HG03342 (cell line): ENCODE results near the gene PDE1C.
"Not testable (repeated sequence)": the region's sequence is repeated elsewhere in the genome, so short reads cannot be mapped to it uniquely, and the experiment has no call there.

ENCODE experiments used
- ATAC-seq: cut with Tn5 transposase; IDR thresholded peaks from one replicate; pipeline ENCODE4 v1.9.1; 2021; ENCODE audit warnings: mild to moderate bottlenecking, moderate library complexity; ENCODE audit not compliant: unreplicated experiment

PDE1C gene

DNA sequence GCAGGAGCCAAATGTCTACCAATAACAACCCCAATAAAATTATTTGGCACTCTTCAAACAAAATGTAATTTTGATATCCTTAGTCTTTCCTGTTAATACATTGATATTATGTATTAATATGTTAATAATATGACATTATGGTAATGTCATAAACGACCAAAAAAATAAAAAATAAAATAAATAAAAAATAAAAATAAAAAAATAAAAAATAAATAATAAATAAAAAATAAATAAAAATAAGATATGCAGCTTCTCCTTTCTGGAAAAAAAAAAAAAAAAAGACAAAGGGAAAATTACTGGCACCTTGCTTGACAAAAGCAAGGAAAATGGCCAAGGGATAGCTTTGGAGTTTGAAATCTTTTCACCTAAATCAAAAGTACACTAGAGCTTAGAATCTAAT, 214.7 kb downstream of the PDE1C start:
- no peak for ATAC-seq

DNA sequence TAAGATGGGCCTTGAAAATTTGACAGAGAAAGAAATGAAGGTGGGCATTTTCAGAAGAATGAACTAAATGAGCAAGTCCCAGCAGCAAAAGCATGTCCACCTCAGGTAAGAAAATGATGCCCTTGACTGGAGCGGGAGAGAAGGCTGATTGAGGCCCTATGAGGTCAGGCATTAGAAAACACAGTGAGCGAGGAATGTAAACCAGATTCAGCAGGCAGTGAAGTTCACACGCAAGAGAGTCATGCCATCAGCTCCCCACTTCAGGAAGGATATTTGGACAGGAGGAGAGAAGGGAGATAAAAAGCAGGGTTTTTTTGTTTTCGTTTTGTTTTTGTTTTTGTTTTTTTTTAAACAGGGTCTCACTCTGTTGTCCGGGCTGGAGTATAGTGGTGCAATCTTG, 216.8 kb downstream of the PDE1C start:
- ATAC-seq, result no peak

DNA sequence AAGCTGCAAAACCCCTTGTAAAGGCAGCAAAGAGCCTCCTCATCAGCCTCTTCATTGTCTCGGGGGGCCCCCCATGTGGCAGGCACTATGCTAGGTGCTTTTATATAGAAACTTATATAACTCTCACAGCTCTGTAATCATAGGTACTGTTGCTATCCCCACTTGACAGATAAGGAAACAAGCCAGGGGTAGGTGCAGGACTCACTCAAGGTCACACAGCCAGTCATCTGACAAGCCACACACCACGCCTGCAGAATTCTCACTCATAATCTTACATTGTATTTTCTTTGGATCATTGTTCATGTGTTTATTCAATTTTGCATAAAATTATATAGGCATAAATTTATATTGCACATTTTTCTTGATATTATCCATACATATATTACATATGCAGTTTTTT, 217.7 kb downstream of the PDE1C start:
- ATAC-seq, result no peak

DNA sequence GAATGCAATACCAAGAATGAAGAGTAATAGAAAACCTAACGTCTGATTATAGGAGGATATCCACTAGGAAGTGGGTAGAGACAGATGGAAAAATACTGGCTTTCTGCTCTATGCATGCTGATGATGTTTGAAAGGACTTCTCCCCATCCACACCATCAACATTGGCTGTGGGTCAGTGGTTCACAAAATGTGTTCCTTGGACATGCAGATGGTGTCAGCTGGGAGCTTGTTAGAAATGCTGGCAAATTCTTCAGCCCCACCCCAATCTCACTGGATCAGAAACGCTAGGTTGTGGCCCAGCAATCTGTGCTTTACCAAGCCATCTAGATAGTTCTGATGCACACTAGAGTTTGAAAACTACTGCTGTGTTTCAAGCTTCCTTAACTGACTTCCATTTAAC, 219.1 kb downstream of the PDE1C start:
- no peak for ATAC-seq

DNA sequence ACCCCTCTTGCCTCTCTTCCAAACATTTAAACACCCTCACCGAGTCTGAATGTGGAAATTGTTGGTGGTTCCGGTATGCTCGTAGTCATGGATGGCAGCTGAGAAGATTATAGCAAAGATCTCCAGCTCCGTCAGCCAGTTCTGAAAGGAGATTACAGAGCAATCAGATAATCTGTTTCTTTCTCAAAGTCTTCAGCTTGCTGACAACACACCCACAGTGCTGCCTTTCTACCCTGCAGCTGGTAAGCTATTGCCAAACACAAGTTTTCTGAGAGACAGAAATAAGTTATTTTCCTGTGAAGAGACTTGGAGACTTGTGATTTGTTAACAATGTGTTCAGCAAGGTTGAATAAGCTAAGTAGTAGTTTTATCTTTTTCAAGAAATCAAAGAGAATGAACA, 219.6 kb downstream of the PDE1C start:
- ATAC-seq, result no peak

DNA sequence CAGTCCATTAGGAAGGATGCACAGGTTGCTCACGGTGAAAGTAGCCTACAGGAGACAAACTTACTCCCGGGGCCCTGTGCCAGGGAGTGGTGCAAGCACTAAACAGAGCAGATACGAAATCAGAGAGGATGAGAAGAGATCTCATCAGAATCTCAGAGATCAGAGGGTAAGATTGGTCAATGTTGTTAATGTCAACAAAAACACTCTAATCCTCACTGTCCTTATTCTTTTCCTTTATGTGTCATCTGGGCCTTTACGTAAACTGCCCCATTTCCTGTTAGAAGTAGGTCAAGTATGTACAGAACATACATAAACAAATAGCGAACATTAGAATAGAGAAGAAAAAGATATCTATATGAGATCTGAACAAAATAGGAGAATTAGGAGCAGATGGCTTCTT, 220.1 kb downstream of the PDE1C start:
- no peak for ATAC-seq

DNA sequence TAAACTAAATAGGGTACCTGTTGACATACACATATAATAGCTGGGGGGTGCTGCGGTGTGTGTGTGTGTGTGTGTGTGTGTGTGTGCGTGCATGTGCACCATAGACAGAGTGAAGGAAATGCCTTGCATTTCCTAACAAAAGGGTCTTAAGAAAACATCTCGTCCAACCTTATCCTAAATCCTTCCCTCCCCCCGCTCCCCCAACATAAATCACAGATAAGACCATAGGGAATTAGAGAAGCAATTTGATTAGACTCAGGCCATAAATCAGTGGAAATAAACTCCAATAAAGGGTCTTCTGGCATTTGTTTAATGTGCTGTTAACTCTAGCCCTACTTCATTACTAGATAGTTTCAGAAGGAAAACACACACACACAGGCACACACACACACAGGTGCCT, 234.7 kb downstream of the PDE1C start:
- ATAC-seq, result no peak

DNA sequence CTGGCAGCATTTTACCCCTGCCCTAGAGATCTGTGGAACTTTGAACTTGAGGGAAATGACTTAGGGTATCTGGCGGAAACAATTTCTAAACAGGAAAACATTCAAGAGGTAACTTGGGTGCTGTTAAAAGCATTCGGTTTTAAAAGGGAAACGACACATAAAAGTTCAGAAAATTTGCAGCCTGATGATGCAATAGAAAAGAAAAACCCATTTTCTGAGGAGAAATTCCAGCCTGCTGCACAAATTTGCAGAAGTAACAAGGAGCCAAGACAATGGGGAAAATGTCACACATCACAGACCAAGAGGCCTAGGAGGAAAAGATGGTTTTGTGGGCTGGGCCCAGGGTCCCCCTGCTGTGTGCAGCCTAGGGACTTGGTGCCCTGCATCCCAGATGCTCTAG, 236.6 kb downstream of the PDE1C start:
- ATAC-seq, result not testable (repeated sequence)

DNA sequence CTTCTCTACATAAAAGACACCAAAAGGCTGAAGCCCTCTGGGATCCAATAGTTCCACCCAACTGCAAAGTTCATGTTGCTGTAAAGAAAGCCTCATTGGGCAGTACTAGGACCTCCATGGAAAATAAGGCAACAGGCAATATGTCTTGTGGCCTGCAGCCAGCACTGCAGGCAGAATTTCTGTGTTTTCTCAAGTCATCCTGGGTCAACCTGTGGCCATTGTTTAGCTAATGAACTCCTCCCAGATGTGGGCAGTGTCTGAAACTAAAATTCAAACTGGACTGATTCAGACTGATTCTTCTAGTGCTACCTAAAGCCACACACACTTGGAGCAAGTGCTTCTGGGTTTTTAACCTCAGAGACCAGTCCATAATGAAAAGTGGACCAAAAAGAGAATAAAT, 241.7 kb downstream of the PDE1C start:
- ATAC-seq, result no peak

DNA sequence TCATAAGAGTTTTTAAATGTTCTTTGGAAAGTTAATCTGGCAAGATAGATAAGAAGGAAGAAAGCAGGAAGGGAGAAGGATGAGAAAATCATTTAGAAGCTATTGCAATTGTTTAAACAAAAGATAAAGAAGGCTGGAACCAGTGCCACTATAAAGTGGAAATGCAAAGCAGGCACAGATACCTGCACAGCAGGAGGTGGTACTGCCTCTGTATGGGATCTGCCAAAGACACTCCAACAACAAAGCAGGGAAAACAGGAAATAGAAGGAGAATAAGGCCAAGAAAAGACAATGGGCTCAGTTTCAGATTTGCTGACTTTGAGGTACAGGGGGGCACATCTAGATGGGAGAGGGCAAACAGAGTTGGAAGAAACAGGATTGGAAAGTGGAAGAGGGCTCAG, 244.6 kb downstream of the PDE1C start:
- ATAC-seq, result no peak

DNA sequence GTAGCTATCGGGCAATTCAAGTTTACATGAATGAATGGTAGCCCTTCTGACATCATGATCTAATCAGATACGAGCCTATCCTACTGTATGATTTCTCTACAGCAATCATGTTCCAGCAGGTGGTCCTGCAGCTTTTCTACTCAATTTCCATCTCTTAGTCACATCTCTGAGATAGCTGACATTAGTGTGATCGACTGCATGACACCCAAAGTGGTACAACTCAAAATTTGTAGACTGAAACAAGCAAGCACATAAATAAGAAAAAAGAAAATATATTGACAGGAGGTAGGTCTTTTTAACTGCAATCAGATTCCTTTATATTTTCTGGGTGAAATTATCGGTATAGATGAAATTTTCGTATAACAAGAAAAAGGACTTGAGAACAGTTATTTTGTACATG, 251.2 kb downstream of the PDE1C start:
- ATAC-seq, result no peak

DNA sequence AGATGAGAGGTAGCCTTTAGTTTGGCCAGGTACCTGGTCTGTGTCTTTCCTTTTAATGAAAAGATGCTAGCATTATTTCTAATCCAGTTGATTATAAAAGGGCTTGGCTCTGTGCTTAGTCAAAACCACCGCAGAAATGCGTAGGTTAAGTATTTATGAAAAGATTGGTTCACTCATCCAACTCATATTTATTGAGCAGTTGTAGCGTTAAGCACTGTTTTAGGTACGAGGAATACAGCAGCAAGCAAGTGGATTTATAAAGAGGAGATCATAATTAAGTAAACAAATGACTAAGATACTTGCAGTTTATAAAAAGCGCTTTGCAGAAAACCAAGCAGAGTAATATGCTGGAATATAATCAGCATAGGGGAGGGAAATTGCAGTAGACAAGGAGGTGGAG, 253.4 kb downstream of the PDE1C start:
- no peak for ATAC-seq

DNA sequence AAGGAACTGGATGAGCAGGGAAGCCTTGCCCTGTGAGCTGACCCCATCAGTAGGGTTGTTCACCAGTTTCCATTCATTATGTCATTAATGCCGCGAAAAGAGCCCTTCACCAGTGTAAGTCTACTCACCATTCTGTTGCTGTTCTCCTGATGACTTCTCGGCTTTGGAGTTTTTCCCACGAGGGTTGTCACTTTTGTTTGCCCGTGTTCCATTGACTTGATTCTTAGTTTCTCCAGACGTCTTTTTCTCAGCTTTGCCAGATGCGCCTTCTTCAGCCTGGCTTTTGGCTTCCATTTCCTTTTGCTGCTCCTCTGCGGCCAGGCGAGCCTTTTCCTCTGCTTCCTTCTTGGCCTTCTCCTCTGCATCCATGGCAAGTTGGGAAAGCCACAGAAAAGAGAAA, 254.4 kb downstream of the PDE1C start:
- no peak for ATAC-seq

DNA sequence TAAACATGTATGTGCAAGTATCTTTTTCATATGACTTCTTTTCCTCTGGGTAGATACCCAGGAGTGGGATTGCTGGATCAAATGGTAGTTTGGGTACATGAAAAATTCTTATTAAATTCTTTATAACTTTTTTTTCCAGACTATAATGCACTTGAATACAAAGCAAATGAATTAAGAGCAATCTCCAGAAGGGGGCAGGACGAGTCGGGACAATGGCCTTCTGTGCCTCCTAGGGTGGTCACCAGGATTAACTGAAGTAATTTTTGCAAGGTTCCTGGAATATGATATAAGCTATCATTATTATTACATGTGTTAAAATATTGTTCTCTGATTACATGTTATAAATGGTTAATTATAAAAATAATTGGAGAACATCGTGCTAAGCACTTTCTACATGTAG, 256.0 kb downstream of the PDE1C start:
- no peak for ATAC-seq

DNA sequence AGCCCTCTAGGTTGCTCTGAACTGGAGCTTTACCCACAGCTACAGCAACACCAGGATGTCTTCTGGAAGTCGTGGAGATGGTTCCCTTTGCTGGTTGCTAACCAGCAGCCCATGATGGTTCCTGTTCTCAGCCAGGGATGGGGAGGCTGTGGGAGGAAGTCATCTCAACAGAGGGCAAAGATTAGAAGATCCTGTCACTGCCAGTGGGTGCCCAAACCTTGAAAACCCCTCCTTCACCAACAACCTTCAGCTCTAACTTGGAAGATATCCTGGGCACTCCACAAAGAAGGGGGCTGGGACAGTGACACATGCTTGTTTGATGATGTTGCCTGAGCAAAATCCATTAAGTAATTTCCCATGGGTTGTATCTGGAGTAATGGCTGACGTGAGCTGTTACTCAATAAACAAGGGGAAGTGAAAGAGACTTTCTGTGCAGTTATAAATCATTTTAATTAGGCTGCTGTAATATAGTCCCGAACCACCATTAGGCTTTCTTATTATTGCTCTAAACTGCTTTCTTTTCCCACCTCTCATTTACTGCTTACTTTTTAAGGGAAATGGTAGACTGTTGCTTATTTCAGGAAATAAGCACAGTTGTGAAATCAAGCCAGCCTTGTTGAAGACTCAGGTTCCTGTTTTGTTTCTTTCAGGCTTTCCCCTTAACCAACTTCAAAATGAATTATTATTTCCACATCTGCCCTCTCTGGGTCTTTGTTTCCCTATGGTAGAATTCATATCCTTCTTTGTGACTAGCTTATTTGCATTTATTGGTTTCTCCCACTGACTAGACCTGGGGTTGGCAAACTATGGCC, 258.4 kb downstream of the PDE1C start:
- ATAC-seq, result peak; percentile 82

DNA sequence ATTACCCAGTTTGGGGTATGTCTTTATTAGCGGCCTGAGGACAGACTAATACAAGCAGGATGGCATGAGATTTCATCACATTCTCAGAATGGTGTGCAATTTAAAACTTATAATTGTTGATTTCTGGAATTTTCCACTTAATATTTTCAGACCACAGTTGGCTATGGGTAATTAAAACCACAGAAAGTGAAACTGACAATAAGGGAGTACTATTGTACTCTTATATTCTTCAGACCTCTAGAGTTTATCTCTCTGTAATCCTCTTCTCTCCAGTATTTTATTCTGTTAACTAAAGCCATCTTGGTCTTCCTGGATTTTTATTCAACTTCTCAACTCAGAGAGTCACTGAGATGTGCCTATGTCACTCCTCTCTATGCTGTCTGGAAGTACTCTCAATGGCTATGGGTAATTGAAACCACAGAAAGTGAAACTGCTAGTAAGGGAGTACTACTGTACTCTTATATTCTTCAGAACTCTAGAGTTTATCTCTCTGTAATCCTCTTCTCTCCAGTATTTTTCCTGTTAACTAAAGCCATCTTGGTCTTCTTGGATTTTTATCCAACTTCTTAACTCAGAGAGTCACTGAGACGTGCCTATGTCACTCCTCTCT, 264.9 kb downstream of the PDE1C start:
- ATAC-seq, result peak; percentile 91

DNA sequence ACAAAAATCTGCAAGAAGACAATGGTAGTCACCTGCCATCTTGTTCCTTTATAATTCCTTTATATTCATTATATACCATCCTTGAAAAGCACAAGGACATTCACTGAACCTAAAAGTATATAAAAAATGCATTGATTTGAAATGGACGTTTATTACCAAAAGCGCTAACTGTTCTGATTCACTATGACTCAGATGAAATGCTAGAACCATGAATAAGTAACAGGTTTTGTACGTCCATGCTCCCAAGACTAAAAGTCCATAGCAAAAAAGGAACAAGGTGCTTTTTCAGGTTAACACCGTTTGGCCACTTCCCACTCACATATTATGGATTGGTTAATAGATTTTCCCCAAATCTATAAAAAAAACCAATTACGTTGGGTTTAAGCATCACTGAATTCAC, 273.8 kb downstream of the PDE1C start:
- ATAC-seq, result no peak

DNA sequence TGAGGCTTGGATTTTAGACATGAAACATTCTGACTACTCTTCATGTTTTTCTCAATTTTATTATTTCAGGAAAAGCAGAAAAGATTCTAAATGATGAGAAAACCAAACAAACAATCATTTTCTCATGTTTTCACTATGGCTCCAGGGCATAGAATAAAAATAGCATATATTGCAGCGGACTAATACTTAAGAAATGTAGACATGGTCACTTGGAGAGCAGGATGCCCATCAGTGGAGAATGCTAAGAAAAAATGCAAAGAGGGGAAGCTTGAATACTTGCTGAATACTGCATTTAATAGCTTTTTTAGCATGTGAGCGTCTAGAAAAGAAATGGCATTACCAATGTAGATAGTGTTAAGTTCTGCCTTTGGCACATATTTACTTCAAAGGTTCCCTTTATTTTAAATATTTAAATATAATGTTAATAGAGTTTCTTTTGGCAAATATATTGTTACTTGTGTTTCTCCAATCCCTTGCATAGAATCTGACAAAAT, 275.3 kb downstream of the PDE1C start:
- no peak for ATAC-seq

DNA sequence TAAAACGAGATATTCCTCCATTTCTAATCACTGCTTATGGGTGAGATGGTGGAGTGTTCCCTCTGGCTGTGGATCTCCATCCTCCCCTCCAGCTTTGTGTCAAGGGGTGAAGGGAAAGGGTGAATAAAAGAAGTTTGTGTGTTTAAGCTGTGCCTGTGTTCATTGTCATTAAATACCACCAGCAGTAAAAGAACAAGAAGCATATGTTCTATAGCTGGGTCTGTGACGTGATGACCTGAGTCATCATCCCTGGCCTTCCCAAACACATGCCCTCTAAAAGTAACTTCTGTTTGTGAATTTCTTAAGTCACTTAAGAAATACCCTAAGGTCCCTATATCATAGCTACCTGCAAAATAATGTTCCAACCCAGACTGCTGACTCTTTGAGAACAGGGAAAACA, 278.3 kb downstream of the PDE1C start:
- no peak for ATAC-seq

DNA sequence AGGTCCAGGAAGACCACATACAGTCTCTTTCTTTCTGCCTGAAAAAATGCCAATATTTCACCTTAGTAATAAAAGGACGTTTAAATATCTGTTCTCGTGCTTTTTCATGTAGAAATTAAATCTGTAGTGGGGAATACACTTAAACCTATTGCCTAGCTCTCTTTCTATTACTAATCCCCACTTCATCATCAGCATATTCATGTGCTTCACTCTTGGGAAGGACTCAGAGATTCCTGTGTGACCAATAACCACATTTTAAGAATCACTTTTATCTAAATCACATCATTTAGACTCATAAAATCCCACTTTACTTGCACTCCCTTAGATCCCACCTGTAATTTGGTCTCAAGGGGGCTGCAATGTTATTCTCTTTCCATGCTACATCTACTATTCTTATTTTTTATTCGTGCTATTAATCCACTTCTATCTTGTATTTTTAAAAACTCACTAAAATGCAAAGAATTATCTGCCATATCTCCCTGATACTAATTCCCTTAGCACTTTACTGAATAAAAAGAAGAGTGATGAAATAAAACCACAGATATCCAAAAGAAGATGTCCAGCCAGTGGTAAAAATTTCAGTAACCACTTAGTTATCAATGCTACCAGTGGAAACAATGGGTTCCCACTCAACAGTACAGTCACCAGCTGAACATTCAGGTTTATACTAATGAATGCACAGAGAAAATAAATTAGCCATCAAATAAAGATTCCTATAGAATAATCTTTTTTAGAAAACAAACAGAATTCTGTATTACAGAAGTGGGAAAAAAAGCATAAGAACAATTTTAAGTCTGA, 281.1 kb downstream of the PDE1C start:
- ATAC-seq, result no peak

DNA sequence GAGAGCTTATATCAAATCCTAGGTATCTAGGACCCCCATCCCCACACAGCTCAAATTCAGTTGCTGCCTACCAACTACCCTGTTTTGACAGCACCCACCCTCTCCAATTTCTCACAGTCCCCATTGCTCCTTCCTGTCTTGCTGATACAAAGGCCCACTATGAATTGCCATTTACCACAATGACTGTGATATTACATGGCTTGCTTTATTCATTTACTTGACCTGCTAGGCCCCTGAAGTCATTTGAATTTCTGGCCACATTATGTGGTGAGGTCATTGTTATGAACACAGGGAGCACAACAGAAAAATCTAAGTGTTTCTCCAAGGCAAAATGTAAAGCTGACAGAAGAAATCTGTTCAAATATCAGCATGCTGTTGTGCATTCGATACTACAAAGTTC, 281.8 kb downstream of the PDE1C start:
- ATAC-seq, result peak; percentile 83

DNA sequence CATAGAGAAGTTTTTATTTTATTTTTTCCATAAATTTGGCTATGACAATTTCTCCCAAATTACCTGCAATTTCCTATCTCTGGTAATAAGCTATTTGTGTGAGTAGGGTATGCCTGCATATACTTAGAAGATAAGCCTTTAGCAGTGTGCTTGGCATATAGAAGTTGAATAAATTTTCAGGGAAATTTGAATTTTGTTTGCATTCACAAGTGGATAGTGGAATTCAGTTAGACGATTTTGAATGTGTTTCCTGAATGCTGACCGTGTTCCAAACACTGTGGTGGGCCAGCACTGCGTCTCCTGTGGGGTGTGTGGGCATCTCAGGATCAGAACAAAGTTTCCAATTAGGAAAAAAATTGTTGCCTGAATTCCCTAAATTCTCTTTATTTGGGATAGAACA, 283.9 kb downstream of the PDE1C start:
- ATAC-seq, result no peak
